Kidney (tissue), 14 donors: ENCODE data around the gene TCF7L2. TPM values are rescaled to one million over a fixed set of nuclear protein-coding genes. Genes with fewer than 3 reads are reported as not detected.

Experiments
- DNase-seq, 5 donors: peaks; one replicate each; pipeline ENCODE4 v3.0.0-alpha.2; 2013 to 2020
- FAIRE-seq: peaks from 2 replicates; lab custom pipeline; 2012; peaks lifted over from hg19 to GRCh38; lab: Jason Lieb, UNC
- H3K27ac ChIP-seq, 2 donors: one replicate each; pipeline ENCODE4 v1.7.0; 2013; ENCODE audit warnings: low read depth in 2 of 2, low read length in 2 of 2, inconsistent platforms in 1 of 2
- H3K27me3 ChIP-seq: one replicate; pipeline ENCODE4 v1.7.1; 2013; ENCODE audit warnings: low read length, inconsistent platforms; ENCODE audit not compliant: control insufficient read depth, insufficient read depth
- H3K36me3 ChIP-seq, 3 donors: one replicate each; pipeline versions ENCODE4 v1.7.0 to v1.7.1; 2013; ENCODE audit warnings: low read length in 3 of 3, control low read depth in 1 of 3, inconsistent platforms in 1 of 3; ENCODE audit not compliant: insufficient read depth in 3 of 3, control insufficient read depth in 2 of 3
- H3K4me1 ChIP-seq, 3 donors: one replicate each; pipeline versions ENCODE4 v1.7.0 to v1.7.1; 2013; ENCODE audit warnings: low read length in 3 of 3, inconsistent platforms in 1 of 3, low read depth in 1 of 3; ENCODE audit not compliant: control insufficient read depth in 2 of 3, insufficient read depth in 2 of 3
- H3K4me3 ChIP-seq, 3 donors: one replicate each; pipeline versions ENCODE4 v1.7.0 to v1.8.1; 2013; ENCODE audit warnings: low read length in 3 of 3, control low read depth in 1 of 3, inconsistent platforms in 1 of 3
- H3K9ac ChIP-seq, 3 donors: one replicate each; pipeline versions ENCODE4 v1.7.0 to v1.7.1; 2013; ENCODE audit warnings: low read length in 3 of 3, control low read depth in 1 of 3, inconsistent platforms in 1 of 3
- H3K9me3 ChIP-seq, 3 donors: one replicate each; pipeline versions ENCODE4 v1.7.0 to v1.7.1; 2013; ENCODE audit warnings: low read length in 3 of 3, control low read depth in 1 of 3, inconsistent platforms in 1 of 3; ENCODE audit not compliant: control insufficient read depth in 2 of 3, insufficient read depth in 1 of 3
- intact Hi-C: fragments of 100-400 bp; cut with DNase I; formaldehyde crosslinking; loops from one replicate; pipeline ENCODE4 v1.11.1; 2022
- polyA plus RNA-seq: library from polyadenylated mRNA; stranded (reverse); fragments of 350-450 nt; fragmentation: Illumina TruSeq; extraction: RNeasy Lipid Tissue Mini Kit (QIAGEN cat#74804); gene quantifications from one replicate; pipeline ENCODE4 v1.2.3, GENCODE V29; 2014; ENCODE audit warnings: low read depth, low replicate concordance; ENCODE audit not compliant: insufficient read depth
- total RNA-seq: library from RNA; stranded (reverse); fragmentation: NEBNext Ultra II Directional; extraction: Animal tissue kit (Norgen Biotek cat#: 25700); gene quantifications from one replicate; pipeline ENCODE4 v1.2.1, GENCODE V29; 2021
- TF ChIP-seq, protein P1 (sequence below): IDR thresholded peaks from 3 replicates; pipeline ENCODE4 v1.5.1; 2012; ENCODE audit warnings: mild to moderate bottlenecking, moderate library complexity, borderline replicate concordance; ENCODE audit not compliant: insufficient read depth; ENCODE audit errors: extremely low read depth
- donor health status: control.
- donor health status: control.
- donor health status: control.
- donor health status: control.
- donor health status: control.
- donor health status: DM: yes; HTN: yes; CAD: no.
- donor health status: Normal renal cell carcinoma (clear cell type).

The TCF7L2 gene
- total and polyA plus RNA-seq, 2 donors from 2014 or later, result 6.5 to 32.4 TPM

DNA sequence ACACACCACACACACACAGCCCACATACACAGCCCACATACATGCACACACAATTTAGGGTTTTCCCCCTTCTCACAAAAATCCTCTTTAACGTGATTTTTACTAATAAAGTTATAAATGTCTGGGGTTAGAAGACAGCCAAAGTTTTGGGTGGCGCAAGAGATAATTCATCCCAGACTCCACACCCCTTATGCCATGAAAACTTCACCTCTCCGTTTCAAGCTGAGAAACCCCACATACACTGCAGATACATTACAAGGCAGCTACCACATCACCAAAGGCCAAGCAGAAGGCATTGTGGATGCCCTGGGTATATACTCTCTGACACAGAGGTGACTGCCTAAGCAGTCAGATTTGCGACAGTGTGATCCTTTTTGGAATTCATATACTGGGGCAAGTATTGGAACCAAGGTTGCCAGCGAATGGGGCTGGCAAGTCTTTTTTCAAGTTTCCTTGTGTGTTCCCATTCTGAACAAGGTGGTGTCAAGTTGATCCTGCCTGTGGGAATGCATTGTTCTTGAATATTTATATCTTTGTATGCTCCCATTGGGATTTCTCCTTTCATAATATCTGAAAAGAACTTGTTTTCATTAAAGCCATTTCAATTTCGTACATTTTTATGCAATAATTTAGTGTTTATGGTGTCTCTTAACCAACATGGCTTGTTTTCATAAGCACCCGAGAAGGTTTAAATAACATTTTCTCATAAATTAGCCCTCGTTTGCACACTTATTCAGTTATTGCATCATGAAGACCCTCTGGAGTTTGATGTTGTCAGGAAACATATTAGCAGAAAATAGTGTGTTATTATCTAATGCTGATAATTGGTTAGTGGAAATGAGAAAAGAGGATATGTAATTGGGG lies 130.2 kb downstream of the TCF7L2 start:
- DNase-seq (no peak), FAIRE-seq (no peak)
- intact Hi-C loops, result no loop called here
- Histone ChIP-seq H3K4me1 (no peaks in the 10 kb centered on the region), H3K9ac (no peak overlapping the region), H3K36me3 (no peaks in the 10 kb centered on the region), H3K27me3 (no peaks in the 10 kb centered on the region), H3K4me3 (no peak overlapping the region), H3K9me3 (no peaks in the 10 kb centered on the region), H3K27ac (no peak overlapping the region)
- TF ChIP-seq, protein P1, sequence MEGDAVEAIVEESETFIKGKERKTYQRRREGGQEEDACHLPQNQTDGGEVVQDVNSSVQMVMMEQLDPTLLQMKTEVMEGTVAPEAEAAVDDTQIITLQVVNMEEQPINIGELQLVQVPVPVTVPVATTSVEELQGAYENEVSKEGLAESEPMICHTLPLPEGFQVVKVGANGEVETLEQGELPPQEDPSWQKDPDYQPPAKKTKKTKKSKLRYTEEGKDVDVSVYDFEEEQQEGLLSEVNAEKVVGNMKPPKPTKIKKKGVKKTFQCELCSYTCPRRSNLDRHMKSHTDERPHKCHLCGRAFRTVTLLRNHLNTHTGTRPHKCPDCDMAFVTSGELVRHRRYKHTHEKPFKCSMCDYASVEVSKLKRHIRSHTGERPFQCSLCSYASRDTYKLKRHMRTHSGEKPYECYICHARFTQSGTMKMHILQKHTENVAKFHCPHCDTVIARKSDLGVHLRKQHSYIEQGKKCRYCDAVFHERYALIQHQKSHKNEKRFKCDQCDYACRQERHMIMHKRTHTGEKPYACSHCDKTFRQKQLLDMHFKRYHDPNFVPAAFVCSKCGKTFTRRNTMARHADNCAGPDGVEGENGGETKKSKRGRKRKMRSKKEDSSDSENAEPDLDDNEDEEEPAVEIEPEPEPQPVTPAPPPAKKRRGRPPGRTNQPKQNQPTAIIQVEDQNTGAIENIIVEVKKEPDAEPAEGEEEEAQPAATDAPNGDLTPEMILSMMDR, result no peak

DNA sequence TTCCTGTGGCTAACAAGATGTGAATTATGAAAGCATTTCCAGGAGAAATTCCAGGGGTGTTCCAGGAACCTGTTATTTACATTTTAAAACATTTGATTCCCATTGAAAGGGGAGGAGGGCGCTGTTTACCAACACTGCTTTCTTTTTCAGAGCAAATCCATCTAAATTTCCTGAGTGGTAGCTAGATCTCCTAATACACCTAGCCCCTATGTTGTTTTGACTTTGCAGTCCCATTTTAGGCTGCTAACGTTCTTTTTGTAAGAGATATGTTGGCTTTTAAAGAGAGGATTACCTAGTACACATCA lies 130.8 kb downstream of the TCF7L2 start:
- Histone ChIP-seq H3K9ac (no peak overlapping the region), H3K9me3 (no peaks in the 10 kb centered on the region), H3K27me3 (no peaks in the 10 kb centered on the region), H3K36me3 (no peaks in the 10 kb centered on the region), H3K4me3 (no peak overlapping the region), H3K27ac (no peak overlapping the region), H3K4me1 (no peaks in the 10 kb centered on the region)
- intact Hi-C loops, result no loop called here
- TF ChIP-seq, protein P1, result no peak
- FAIRE-seq, result no peak
- no peak for DNase-seq

DNA sequence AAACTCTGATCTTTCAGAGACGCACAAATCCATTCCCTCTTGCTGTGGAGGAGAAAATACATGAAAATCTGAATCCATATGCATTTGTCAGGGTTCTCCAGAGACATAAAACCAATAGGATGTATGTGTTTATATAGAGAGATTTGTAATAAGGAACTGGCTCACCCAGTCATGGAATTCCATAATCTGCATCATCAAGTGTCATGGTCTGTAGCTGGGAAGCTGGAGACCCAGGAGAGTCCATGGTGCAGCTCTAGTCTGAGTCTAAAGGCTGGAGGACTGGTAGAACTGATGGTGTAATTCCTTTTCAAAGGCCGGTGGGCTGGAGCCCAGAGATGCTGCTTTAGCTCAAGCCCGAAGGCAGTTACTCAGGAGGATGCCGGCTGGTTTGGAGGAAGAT lies 134.0 kb downstream of the TCF7L2 start:
- FAIRE-seq, result no peak
- no peaks in the 10 kb centered on the region for H3K27me3 ChIP-seq
- no peak overlapping the region for H3K4me3 ChIP-seq
- H3K9me3 ChIP-seq, result no peaks in the 10 kb centered on the region
- H3K36me3 ChIP-seq, result no peaks in the 10 kb centered on the region
- no peak overlapping the region for H3K27ac ChIP-seq
- TF ChIP-seq, protein P1, result no peak
- H3K9ac ChIP-seq, result no peak overlapping the region
- no peak for DNase-seq
- intact Hi-C loops, result no loop called here
- H3K4me1 ChIP-seq, result peaks cover 0 to 8% (median 3%) of the 10 kb centered on the region in 3 donors
